ENCODE results near the gene NHLRC3. TPM values are rescaled to one million over a fixed set of nuclear protein-coding genes. Genes with fewer than 3 reads are reported as not detected.
"Not testable (repeated sequence)": the region's sequence is repeated elsewhere in the genome, so short reads cannot be mapped to it uniquely, and the experiment has no call there.

Gene NHLRC3, protein sequence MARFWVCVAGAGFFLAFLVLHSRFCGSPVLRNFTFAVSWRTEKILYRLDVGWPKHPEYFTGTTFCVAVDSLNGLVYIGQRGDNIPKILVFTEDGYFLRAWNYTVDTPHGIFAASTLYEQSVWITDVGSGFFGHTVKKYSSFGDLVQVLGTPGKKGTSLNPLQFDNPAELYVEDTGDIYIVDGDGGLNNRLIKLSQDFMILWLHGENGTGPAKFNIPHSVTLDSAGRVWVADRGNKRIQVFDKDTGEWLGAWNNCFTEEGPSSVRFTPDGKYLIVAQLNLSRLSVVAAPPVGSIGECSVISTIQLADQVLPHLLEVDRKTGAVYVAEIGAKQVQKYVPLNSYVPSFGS
- total RNA-seq = 10 to 100 TPM; 10.1 to 17.8 TPM

GRCh38 chr13:39037880-39038568, at the start of gene NHLRC3, which contains the start of gene PROSER1:
NHLRC3 (plus strand) TSS chr13:39038456; CDS start chr13:39038640, 184 bp downstream.
PROSER1 (minus strand) TSS chr13:39038089; CDS start chr13:39037242, 847 bp downstream.
- peak; percentile 90 for DNase-seq (ENCODE audit: low spot score)
- peak; percentile 43 for TF ChIP-seq POLR2A (IDR thresholded peaks at IDR 0.05)
- peak; percentile 85 for TF ChIP-seq POLR2AphosphoS5 (IDR thresholded peaks at IDR 0.05)
- peak in 2 of 4 experiments; percentile 5 to 29 for TF ChIP-seq CTCF (IDR thresholded peaks at IDR 0.05)
- Histone ChIP-seq H3K9me3 (no peaks in the 10 kb centered on the region), H3K27me3 (replicated peaks; ENCODE audit: insufficient read depth) (no peaks in the 10 kb centered on the region), H3K27ac (peak within 1 kb of the TSS; percentile 75 to 77), H3K36me3 (no peaks in the 10 kb centered on the region), H3K4me1 (replicated peaks) (no peaks in the 10 kb centered on the region), H3K4me3 (peak within 1 kb of the TSS; percentile 68 to 80)
- 0% methylated on average over 35 of the region's 41 CpGs for WGBS
- intact Hi-C loops (cut with DNase I) = no loop called here

- no peaks in the 10 kb centered on the region for H3K4me1 ChIP-seq (replicated peaks)
- H3K4me3 ChIP-seq = no peak within 1 kb of the TSS
- H3K9me3 ChIP-seq = no peaks in the 10 kb centered on the region
- H3K27ac ChIP-seq = no peak within 1 kb of the TSS
- H3K36me3 ChIP-seq = no peaks in the 10 kb centered on the region
- no peaks in the 10 kb centered on the region for H3K27me3 ChIP-seq (replicated peaks; ENCODE audit: insufficient read depth)
- intact Hi-C loops (cut with DNase I) = no loop called here
- TF ChIP-seq CTCF (IDR thresholded peaks at IDR 0.05) (no peak), POLR2A (IDR thresholded peaks at IDR 0.05) (no peak), POLR2AphosphoS5 (IDR thresholded peaks at IDR 0.05) (no peak)
- DNase-seq (ENCODE audit: low spot score) = no peak
Measured at GRCh38 chr13:38990693-38991092, 47.6 kb upstream of the NHLRC3 start, which contains the start of gene STOML3. STOML3 (minus strand) TSS chr13:38990831; CDS start chr13:38990721, 110 bp downstream.

GRCh38 chr13:38993381-38993780, 44.9 kb upstream of the NHLRC3 start:
- Histone ChIP-seq H3K36me3 (no peaks in the 10 kb centered on the region), H3K4me3 (no peak overlapping the region), H3K4me1 (replicated peaks) (no peaks in the 10 kb centered on the region), H3K9me3 (no peaks in the 10 kb centered on the region), H3K27me3 (replicated peaks; ENCODE audit: insufficient read depth) (no peaks in the 10 kb centered on the region), H3K27ac (no peak overlapping the region)
- no peak for DNase-seq (ENCODE audit: low spot score)
- TF ChIP-seq CTCF (IDR thresholded peaks at IDR 0.05) (no peak), POLR2AphosphoS5 (IDR thresholded peaks at IDR 0.05) (no peak), POLR2A (IDR thresholded peaks at IDR 0.05) (no peak)
- intact Hi-C loops (cut with DNase I) = no loop called here
- 70% methylated on average over 4 of the region's 4 CpGs for WGBS

GRCh38 chr13:38998739-38999138, 39.5 kb upstream of the NHLRC3 start:
- TF ChIP-seq CTCF (IDR thresholded peaks at IDR 0.05) (no peak), POLR2A (IDR thresholded peaks at IDR 0.05) (no peak), POLR2AphosphoS5 (IDR thresholded peaks at IDR 0.05) (no peak)
- no peaks in the 10 kb centered on the region for H3K27me3 ChIP-seq (replicated peaks; ENCODE audit: insufficient read depth)
- 93% methylated on average over 3 of the region's 3 CpGs for WGBS
- no peaks in the 10 kb centered on the region for H3K4me1 ChIP-seq (replicated peaks)
- H3K4me3 ChIP-seq = no peak overlapping the region
- DNase-seq (ENCODE audit: low spot score) = no peak
- intact Hi-C loops (cut with DNase I) = no loop called here
- no peak overlapping the region for H3K27ac ChIP-seq
- no peaks in the 10 kb centered on the region for H3K9me3 ChIP-seq
- no peaks in the 10 kb centered on the region for H3K36me3 ChIP-seq

DNA sequence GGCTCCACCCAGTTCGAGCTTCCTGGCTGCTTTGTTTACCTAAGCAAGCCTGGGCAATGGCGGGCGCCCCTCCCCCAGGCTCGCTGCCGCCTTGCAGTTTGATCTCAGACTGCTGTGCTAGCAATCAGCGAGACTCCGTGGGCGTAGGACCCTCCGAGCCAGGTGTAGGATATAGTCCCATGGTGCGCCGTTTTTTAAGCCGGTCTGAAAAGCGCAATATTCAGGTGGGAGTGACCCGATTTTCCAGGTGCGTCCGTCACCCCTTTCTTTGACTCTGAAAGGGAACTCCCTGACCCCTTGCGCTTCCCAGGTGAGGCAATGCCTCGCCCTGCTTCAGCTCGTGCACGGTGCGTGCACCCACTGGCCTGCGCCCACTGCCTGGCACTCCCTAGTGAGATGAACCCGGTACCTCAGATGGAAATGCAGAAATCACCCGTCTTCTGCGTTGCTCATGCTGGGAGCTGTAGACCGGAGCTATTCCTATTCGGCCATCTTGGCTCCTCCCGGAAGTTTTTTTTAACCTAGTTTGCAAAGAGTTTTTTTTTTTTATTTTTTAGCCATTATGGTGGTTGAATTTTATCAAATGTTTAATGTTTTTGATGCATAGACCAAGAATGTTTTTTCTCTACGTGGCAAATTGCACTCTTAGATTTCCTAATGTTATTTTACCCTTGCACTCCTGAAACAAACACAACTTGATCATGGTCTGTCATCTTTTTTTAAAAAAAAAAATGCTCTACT, 31.7 kb upstream of the NHLRC3 start:
- H3K27me3 ChIP-seq (replicated peaks; ENCODE audit: insufficient read depth); H3K27ac ChIP-seq; H3K9me3 ChIP-seq; DNase-seq (ENCODE audit: low spot score); intact Hi-C loops (cut with DNase I); H3K36me3 ChIP-seq; H3K4me1 ChIP-seq (replicated peaks): not testable (repeated sequence)
- 62% methylated on average over 29 of the region's 29 CpGs for WGBS
- peak overlapping the region; percentile 12 to 22 for H3K4me3 ChIP-seq
